ENCODE measurements around the gene PLEKHA8.
A peak's percentile ranks its signal among the peaks of the same experiment; 100 is the strongest.

Gene PLEKHA8

GRCh38 chr7:30023524-30023923 is 4.7 kb upstream of the PLEKHA8 start:
- DNase-seq (ENCODE audit: low read depth in 2 of 2) = no peak

GRCh38 chr7:30026229-30027064 is 1.8 kb upstream of the PLEKHA8 start, which contains the start of gene FKBP14:
FKBP14 (minus strand) TSS chr7:30026702; CDS start chr7:30026508, 194 bp downstream.
- DNase-seq (ENCODE audit: low read depth in 2 of 2) = peak; percentile 81 to 85

- DNase-seq (ENCODE audit: low read depth in 2 of 2) = no peak
These were observed 1.2 kb upstream of the PLEKHA8 start for GRCh38 chr7:30027065-30027456.

GRCh38 chr7:30027740-30028215 is 434 bp upstream of the PLEKHA8 start:
- DNase-seq (ENCODE audit: low read depth in 2 of 2) = no peak

GRCh38 chr7:30028749-30029635 is 780 bp downstream of the PLEKHA8 start:
- DNase-seq (ENCODE audit: low read depth in 2 of 2) = no peak

- no peak for DNase-seq (ENCODE audit: low read depth in 2 of 2)
These were observed 1.5 kb downstream of the PLEKHA8 start for GRCh38 chr7:30029696-30030095.

GRCh38 chr7:30032310-30033125 is 4.3 kb downstream of the PLEKHA8 start:
- DNase-seq (ENCODE audit: low read depth in 2 of 2) = no peak

- no peak for DNase-seq (ENCODE audit: low read depth in 2 of 2)
These were observed 6.3 kb downstream of the PLEKHA8 start for GRCh38 chr7:30034501-30034900.

- DNase-seq (ENCODE audit: low read depth in 2 of 2) = no peak
These were observed 8.0 kb downstream of the PLEKHA8 start for GRCh38 chr7:30036220-30036619.

- no peak for DNase-seq (ENCODE audit: low read depth in 2 of 2)
These were observed 10.2 kb downstream of the PLEKHA8 start for GRCh38 chr7:30038196-30038980.

GRCh38 chr7:30040938-30041337 is 12.7 kb downstream of the PLEKHA8 start:
- DNase-seq (ENCODE audit: low read depth in 2 of 2) = no peak

GRCh38 chr7:30041526-30042269 is 13.5 kb downstream of the PLEKHA8 start:
- no peak for DNase-seq (ENCODE audit: low read depth in 2 of 2)

- DNase-seq (ENCODE audit: low read depth in 2 of 2) = no peak
These were observed 18.0 kb downstream of the PLEKHA8 start for GRCh38 chr7:30046127-30046770.

GRCh38 chr7:30047124-30047523 is 18.9 kb downstream of the PLEKHA8 start:
- DNase-seq (ENCODE audit: low read depth in 2 of 2) = no peak

GRCh38 chr7:30048582-30048981 is 20.4 kb downstream of the PLEKHA8 start:
- DNase-seq (ENCODE audit: low read depth in 2 of 2) = no peak

GRCh38 chr7:30049173-30049572 is 21.0 kb downstream of the PLEKHA8 start:
- no peak for DNase-seq (ENCODE audit: low read depth in 2 of 2)

- DNase-seq (ENCODE audit: low read depth in 2 of 2) = no peak
These were observed 24.9 kb downstream of the PLEKHA8 start for GRCh38 chr7:30053068-30053467.

- no peak for DNase-seq (ENCODE audit: low read depth in 2 of 2)
These were observed 29.5 kb downstream of the PLEKHA8 start for GRCh38 chr7:30057741-30058140.

GRCh38 chr7:30061786-30062185 is 33.6 kb downstream of the PLEKHA8 start:
- DNase-seq (ENCODE audit: low read depth in 2 of 2) = peak in 1 of 2 donors; percentile 3

GRCh38 chr7:30062587-30062986 is 34.4 kb downstream of the PLEKHA8 start:
- DNase-seq (ENCODE audit: low read depth in 2 of 2) = no peak

Measured in activated CD8-positive, alpha-beta memory T cell treated with anti-CD3 and anti-CD28 coated beads for 4 hours (primary cell).